GM12801 (cell line): ENCODE measurements around the gene ME2.

ENCODE experiments used
- CTCF ChIP-seq: IDR thresholded peaks from one replicate; pipeline ENCODE4 v1.5.1; 2011; ENCODE audit warnings: control low read depth; ENCODE audit not compliant: insufficient read length; ENCODE audit errors: extremely low read depth

Gene ME2

GRCh38 chr18:50987261-50987660 lies 108.3 kb downstream of the ME2 start:
- TF ChIP-seq CTCF, result no peak

- no peak for TF ChIP-seq CTCF
Observed at GRCh38 chr18:50989711-50990110, 110.8 kb downstream of the ME2 start.

- TF ChIP-seq CTCF, result no peak
Observed at GRCh38 chr18:50992351-50992762, 113.4 kb downstream of the ME2 start.

- no peak for TF ChIP-seq CTCF
Observed at GRCh38 chr18:50994031-50994430, 115.1 kb downstream of the ME2 start.
